Neural progenitor cell (in vitro differentiated cells): ENCODE measurements around the gene TPSB2. TPM values are rescaled to one million over a fixed set of nuclear protein-coding genes. Genes with fewer than 3 reads are reported as not detected.

ENCODE experiments used
- DNase-seq: peaks from one replicate; pipeline ENCODE4 v3.0.0-alpha.2; 2016; ENCODE audit warnings: low spot score
- H2AFZ ChIP-seq: fragments of 200-600 bp; sonication (generic); replicated peaks from 2 replicates; pipeline ENCODE4 v1.6.1; 2016; ENCODE audit warnings: antibody characterized with exemption
- H3F3A ChIP-seq: fragments of 200-600 bp; sonication (generic); 2 replicates; pipeline ENCODE4 v1.6.1; 2016; ENCODE audit warnings: antibody characterized with exemption, low read depth
- H3K27ac ChIP-seq: fragments of 200-600 bp; sonication (generic); 2 replicates; pipeline ENCODE4 v1.5.1; 2016; ENCODE audit warnings: mild to moderate bottlenecking
- H3K27me3 ChIP-seq: fragments of 200-600 bp; sonication (generic); 2 replicates; pipeline ENCODE4 v1.6.1; 2016; ENCODE audit warnings: mild to moderate bottlenecking, moderate library complexity
- H3K36me3 ChIP-seq: fragments of 200-600 bp; sonication (generic); 2 replicates; pipeline ENCODE4 v1.5.1; 2016
- H3K4me1 ChIP-seq: fragments of 200-600 bp; sonication (generic); 2 replicates; pipeline ENCODE4 v1.6.1; 2016; ENCODE audit warnings: mixed run types
- H3K4me2 ChIP-seq: fragments of 200-600 bp; sonication (generic); 2 replicates; pipeline ENCODE4 v1.6.1; 2016
- H3K4me3 ChIP-seq: fragments of 200-600 bp; sonication (generic); 2 replicates; pipeline ENCODE4 v1.5.1; 2016
- H3K79me2 ChIP-seq: fragments of 200-600 bp; sonication (generic); 2 replicates; pipeline ENCODE4 v1.6.1; 2016; ENCODE audit warnings: low read depth
- H3K9ac ChIP-seq: fragments of 200-600 bp; sonication (generic); 2 replicates; pipeline ENCODE4 v1.6.1; 2016
- H3K9me3 ChIP-seq: fragments of 200-600 bp; sonication (generic); 2 replicates; pipeline ENCODE4 v1.5.1; 2016; ENCODE audit warnings: low read depth
- H4K20me1 ChIP-seq: fragments of 200-600 bp; sonication (generic); 2 replicates; pipeline ENCODE4 v1.6.1; 2016; ENCODE audit warnings: low read depth
- H3K27ac Mint-ChIP-seq: 3 replicates; pipeline ENCODE4 v1.8.0; 2021; ENCODE audit warnings: mixed read lengths
- H3K27me3 Mint-ChIP-seq: 2 replicates; pipeline ENCODE4 v1.8.0; 2022; ENCODE audit warnings: low read depth, mild to moderate bottlenecking, inconsistent platforms, moderate library complexity, mixed read lengths; ENCODE audit not compliant: insufficient read depth
- H3K36me3 Mint-ChIP-seq: 3 replicates; pipeline ENCODE4 v1.8.0; 2021; ENCODE audit warnings: mixed read lengths
- H3K4me1 Mint-ChIP-seq: 3 replicates; pipeline ENCODE4 v1.8.0; 2021; ENCODE audit warnings: mixed read lengths
- H3K4me3 Mint-ChIP-seq: 3 replicates; pipeline ENCODE4 v1.8.0; 2021; ENCODE audit warnings: mild to moderate bottlenecking, moderate library complexity, mixed read lengths
- H3K9me3 Mint-ChIP-seq: 3 replicates; pipeline ENCODE4 v1.8.0; 2020; ENCODE audit warnings: mixed read lengths
- EZH2 ChIP-seq: fragments of 200-600 bp; sonication (generic); IDR thresholded peaks from 2 replicates; pipeline ENCODE4 v1.6.1; 2017; ENCODE audit warnings: antibody characterized with exemption, mild to moderate bottlenecking, moderate library complexity
- EZH2phosphoT487 ChIP-seq: fragments of 200-600 bp; sonication (generic); IDR thresholded peaks from 2 replicates; pipeline ENCODE4 v1.6.1; 2017; ENCODE audit warnings: antibody characterized with exemption
- total RNA-seq: library from RNA; depleted of rRNA; stranded (reverse); fragments of >200 nt; gene quantifications from 2 replicates; pipeline ENCODE4 v1.2.3, GENCODE V29; 2015; ENCODE audit warnings: low replicate concordance
- TF ChIP-seq, protein P1 (sequence below): fragments of 200-600 bp; sonication (generic); IDR thresholded peaks from 2 replicates; pipeline ENCODE4 v1.5.1; 2017; ENCODE audit warnings: antibody characterized with exemption, mild to moderate bottlenecking

TPSB2 gene
- total RNA-seq, 1 donor from 2014 or later, result not detected

GRCh38 chr16:1265826-1266225, 35.8 kb upstream of the TPSB2 start:
- Mint-ChIP-seq H3K9me3 (peaks cover 6% of the 10 kb centered on the region), H3K4me1 (no peaks in the 10 kb centered on the region), H3K4me3 (no peak overlapping the region), H3K27ac (no peak overlapping the region), H3K27me3 (peaks cover 30% of the 10 kb centered on the region), H3K36me3 (no peaks in the 10 kb centered on the region)
- no peak overlapping the region for H3K27ac ChIP-seq
- H3K4me1 ChIP-seq, result no peaks in the 10 kb centered on the region
- H3K9me3 ChIP-seq, result no peaks in the 10 kb centered on the region
- no peak overlapping the region for H3K9ac ChIP-seq
- no peaks in the 10 kb centered on the region for H3K79me2 ChIP-seq
- H3F3A ChIP-seq, result peaks cover 10% of the 10 kb centered on the region
- no peaks in the 10 kb centered on the region for H3K36me3 ChIP-seq
- H4K20me1 ChIP-seq, result no peaks in the 10 kb centered on the region
- no peak overlapping the region for H3K4me2 ChIP-seq
- TF ChIP-seq, protein P1, sequence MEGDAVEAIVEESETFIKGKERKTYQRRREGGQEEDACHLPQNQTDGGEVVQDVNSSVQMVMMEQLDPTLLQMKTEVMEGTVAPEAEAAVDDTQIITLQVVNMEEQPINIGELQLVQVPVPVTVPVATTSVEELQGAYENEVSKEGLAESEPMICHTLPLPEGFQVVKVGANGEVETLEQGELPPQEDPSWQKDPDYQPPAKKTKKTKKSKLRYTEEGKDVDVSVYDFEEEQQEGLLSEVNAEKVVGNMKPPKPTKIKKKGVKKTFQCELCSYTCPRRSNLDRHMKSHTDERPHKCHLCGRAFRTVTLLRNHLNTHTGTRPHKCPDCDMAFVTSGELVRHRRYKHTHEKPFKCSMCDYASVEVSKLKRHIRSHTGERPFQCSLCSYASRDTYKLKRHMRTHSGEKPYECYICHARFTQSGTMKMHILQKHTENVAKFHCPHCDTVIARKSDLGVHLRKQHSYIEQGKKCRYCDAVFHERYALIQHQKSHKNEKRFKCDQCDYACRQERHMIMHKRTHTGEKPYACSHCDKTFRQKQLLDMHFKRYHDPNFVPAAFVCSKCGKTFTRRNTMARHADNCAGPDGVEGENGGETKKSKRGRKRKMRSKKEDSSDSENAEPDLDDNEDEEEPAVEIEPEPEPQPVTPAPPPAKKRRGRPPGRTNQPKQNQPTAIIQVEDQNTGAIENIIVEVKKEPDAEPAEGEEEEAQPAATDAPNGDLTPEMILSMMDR, result no peak
- no peak for TF ChIP-seq EZH2phosphoT487
- TF ChIP-seq EZH2, result no peak
- no peak overlapping the region for H3K4me3 ChIP-seq
- H3K27me3 ChIP-seq, result peaks cover 16% of the 10 kb centered on the region
- DNase-seq, result no peak
- no peak overlapping the region for H2AFZ ChIP-seq

- TF ChIP-seq, protein P1, result no peak
- TF ChIP-seq EZH2 (no peak), EZH2phosphoT487 (no peak)
- Mint-ChIP-seq H3K9me3 (peaks cover 6% of the 10 kb centered on the region), H3K36me3 (no peaks in the 10 kb centered on the region), H3K4me1 (peaks cover 2% of the 10 kb centered on the region), H3K27me3 (peaks cover 34% of the 10 kb centered on the region), H3K27ac (peak overlapping the region; percentile 18), H3K4me3 (no peak overlapping the region)
- Histone ChIP-seq H3K4me3 (no peak overlapping the region), H4K20me1 (no peaks in the 10 kb centered on the region), H3K4me2 (no peak overlapping the region), H3K4me1 (no peaks in the 10 kb centered on the region), H3K27ac (no peak overlapping the region), H3K9me3 (no peaks in the 10 kb centered on the region), H3F3A (peaks cover 10% of the 10 kb centered on the region), H2AFZ (no peak overlapping the region), H3K9ac (no peak overlapping the region), H3K36me3 (no peaks in the 10 kb centered on the region), H3K79me2 (no peaks in the 10 kb centered on the region), H3K27me3 (peaks cover 22% of the 10 kb centered on the region)
- no peak for DNase-seq
Measured at GRCh38 chr16:1265090-1265630, 35.2 kb upstream of the TPSB2 start.

DNA sequence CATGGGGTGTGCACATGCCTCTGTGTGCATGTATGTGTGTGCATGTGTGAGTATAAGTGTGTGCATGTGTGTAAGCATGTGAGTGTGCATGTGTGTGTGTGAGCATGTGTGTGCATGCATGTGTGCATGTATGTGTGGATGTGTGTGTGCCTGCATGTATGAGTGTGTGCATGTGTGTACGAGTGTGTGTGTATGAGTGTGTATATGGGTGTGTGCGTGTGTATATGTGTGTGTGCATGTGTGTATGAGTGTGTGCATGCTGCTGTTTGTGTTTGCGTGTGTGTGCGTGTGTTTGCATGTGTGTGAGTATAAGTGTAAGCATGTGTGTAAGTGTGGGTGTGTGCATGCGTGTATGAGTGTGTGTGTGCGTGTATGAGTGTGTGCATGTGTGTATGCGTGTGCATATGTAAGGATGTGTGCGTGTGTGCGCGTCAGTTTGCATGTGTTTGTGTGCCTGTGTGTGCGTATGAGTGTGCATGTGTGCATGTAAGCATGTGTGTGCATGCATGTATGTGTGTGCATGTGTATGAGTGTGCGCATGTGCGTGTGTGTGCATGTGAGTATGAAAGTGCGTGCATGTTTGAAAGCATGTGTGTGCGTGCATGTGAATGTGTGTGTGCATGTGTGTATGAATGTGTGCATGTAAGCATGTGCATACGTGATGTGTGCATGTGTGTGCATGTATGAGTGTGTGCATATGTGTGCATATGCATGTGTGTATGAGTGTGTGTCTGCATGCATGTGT, 34.5 kb upstream of the TPSB2 start:
- TF ChIP-seq, protein P1, result no peak
- TF ChIP-seq EZH2 (no peak), EZH2phosphoT487 (no peak)
- H3K9me3 ChIP-seq, result no peaks in the 10 kb centered on the region
- no peak overlapping the region for H3K4me2 ChIP-seq
- H3K36me3 ChIP-seq, result no peaks in the 10 kb centered on the region
- Mint-ChIP-seq H3K9me3 (peaks cover 6% of the 10 kb centered on the region), H3K27me3 (peaks cover 32% of the 10 kb centered on the region), H3K27ac (peak overlapping the region; percentile 38), H3K4me3 (peak overlapping the region; percentile 39), H3K36me3 (no peaks in the 10 kb centered on the region), H3K4me1 (peaks cover 2% of the 10 kb centered on the region)
- no peaks in the 10 kb centered on the region for H3K79me2 ChIP-seq
- DNase-seq, result no peak
- peaks cover 29% of the 10 kb centered on the region for H3K27me3 ChIP-seq
- peaks cover 10% of the 10 kb centered on the region for H3F3A ChIP-seq
- H3K4me1 ChIP-seq, result no peaks in the 10 kb centered on the region
- no peak overlapping the region for H2AFZ ChIP-seq
- no peaks in the 10 kb centered on the region for H4K20me1 ChIP-seq
- H3K27ac ChIP-seq, result no peak overlapping the region
- no peak overlapping the region for H3K9ac ChIP-seq
- no peak overlapping the region for H3K4me3 ChIP-seq
